ENCODE measurements around the gene KREMEN1. TPM values are rescaled to one million over a fixed set of nuclear protein-coding genes. Genes with fewer than 3 reads are reported as not detected.

Gene KREMEN1
- polyA plus RNA-seq, 1 of the 3 experiments (the other 2 are of a cell fraction): 10.0 TPM

GRCh38 chr22:29212743-29213142 lies 139.9 kb downstream of the KREMEN1 start (continued):
- TF ChIP-seq EZH2phosphoT487 (IDR thresholded peaks at IDR 0.05; ENCODE audit: borderline replicate concordance, low read depth): no peak
- no peak for TF ChIP-seq YY1 (IDR thresholded peaks at IDR 0.05; ENCODE audit: low read depth)

- no peaks in the 10 kb centered on the region; a peak in 1 of 4 replicates for H3K4me1 ChIP-seq (ENCODE audit: control insufficient read depth in 1 of 2, insufficient read depth in 2 of 2, low read depth in 1 of 2, low read length in 1 of 2)
- H4K20me1 ChIP-seq (ENCODE audit: insufficient read depth): no peaks in the 10 kb centered on the region
- no peak overlapping the region for H3K4me2 ChIP-seq
- no peak overlapping the region for H2AFZ ChIP-seq (ENCODE audit: low read depth)
- ChIA-PET POLR2A (no interaction called here), CTCF (interaction anchor here (2.5 kb wide), 1 partner anchor 32 kb away, joined by 9 read pairs; no protein-coding TSS in a partner anchor)
- 64% methylated on average over 8 of the region's 9 CpGs for WGBS (ENCODE audit: low lambda C conversion rate)
- H3K4me3 ChIP-seq (ENCODE audit: low read depth in 2 of 2, low read length in 1 of 2): no peak overlapping the region
- H3K9me3 ChIP-seq: no peaks in the 10 kb centered on the region
- H3K36me3 ChIP-seq (replicated peaks in 1 of 2; ENCODE audit: control insufficient read depth in 1 of 2, insufficient read depth in 2 of 2, low read length in 1 of 2): no peaks in the 10 kb centered on the region
- DNase-seq: peak; percentile 8
- no peaks in the 10 kb centered on the region for H3F3A ChIP-seq (replicated peaks; ENCODE audit: insufficient read depth)
- TF ChIP-seq USF1 (IDR thresholded peaks at IDR 0.05; ENCODE audit: borderline replicate concordance, low read depth): no peak
- no peak for TF ChIP-seq RFX5 (IDR thresholded peaks at IDR 0.05; ENCODE audit: low read length)
- no peak for TF ChIP-seq MAX (IDR thresholded peaks at IDR 0.05; ENCODE audit: low read depth)
- TF ChIP-seq USF2 (IDR thresholded peaks at IDR 0.05; ENCODE audit: borderline replicate concordance, low read depth, low read length): no peak
- no peak for TF ChIP-seq MXI1 (IDR thresholded peaks at IDR 0.05; ENCODE audit: low read depth, low read length)
- TF ChIP-seq CHD2 (IDR thresholded peaks at IDR 0.05; ENCODE audit: low read length, partially characterized antibody): no peak
- TF ChIP-seq FOXJ3 (CRISPR knock-in tag; IDR thresholded peaks at IDR 0.05): no peak
- TF ChIP-seq IRF3 (IDR thresholded peaks at IDR 0.05; ENCODE audit: low read depth, low read length): no peak
- H3K27ac ChIP-seq (ENCODE audit: low read depth in 2 of 2, low read length in 1 of 2): no peak overlapping the region
- no peaks in the 10 kb centered on the region for H3K9me2 ChIP-seq
- H3K79me2 ChIP-seq (ENCODE audit: insufficient read depth): no peaks in the 10 kb centered on the region
- no peak overlapping the region for H3K9ac ChIP-seq
- H3K27me3 ChIP-seq (ENCODE audit: insufficient read depth): no peaks in the 10 kb centered on the region
These were observed 140.7 kb downstream of the KREMEN1 start for GRCh38 chr22:29213493-29213892.

- TF ChIP-seq ELF1 (IDR thresholded peaks at IDR 0.05) (no peak), NFIC (IDR thresholded peaks at IDR 0.05; ENCODE audit: borderline replicate concordance) (no peak), TAF1 (IDR thresholded peaks at IDR 0.05; ENCODE audit: borderline replicate concordance, low read depth, low read length) (no peak), USF2 (IDR thresholded peaks at IDR 0.05; ENCODE audit: borderline replicate concordance, low read depth, low read length) (no peak), RFX5 (IDR thresholded peaks at IDR 0.05; ENCODE audit: low read length) (no peak), JUND (IDR thresholded peaks at IDR 0.05) (no peak), SIN3A (IDR thresholded peaks at IDR 0.05; ENCODE audit: borderline replicate concordance, low read depth, low read length) (no peak), TCF12 (IDR thresholded peaks at IDR 0.05) (no peak), MAX (IDR thresholded peaks at IDR 0.05; ENCODE audit: low read depth) (no peak), PBX3 (IDR thresholded peaks at IDR 0.05) (no peak), GATA2 (CRISPR knock-in tag; IDR thresholded peaks at IDR 0.05) (no peak), RXRA (IDR thresholded peaks at IDR 0.05; ENCODE audit: borderline replicate concordance, low read depth) (no peak), EZH2phosphoT487 (IDR thresholded peaks at IDR 0.05; ENCODE audit: borderline replicate concordance, low read depth) (no peak), EP300 (IDR thresholded peaks at IDR 0.05; ENCODE audit: borderline replicate concordance in 1 of 2, low read depth in 1 of 2, low read length in 1 of 2) (no peak), GABPA (IDR thresholded peaks at IDR 0.05; ENCODE audit: low read depth) (no peak)
- Histone ChIP-seq H3K27ac (ENCODE audit: low read depth in 2 of 2, low read length in 1 of 2) (no peak overlapping the region), H2AFZ (ENCODE audit: low read depth) (no peak overlapping the region), H3K79me2 (ENCODE audit: insufficient read depth) (no peaks in the 10 kb centered on the region), H3F3A (replicated peaks; ENCODE audit: insufficient read depth) (no peaks in the 10 kb centered on the region), H3K4me1 (ENCODE audit: control insufficient read depth in 1 of 2, insufficient read depth in 2 of 2, low read depth in 1 of 2, low read length in 1 of 2) (no peaks in the 10 kb centered on the region; a peak in 1 of 4 replicates), H4K20me1 (ENCODE audit: insufficient read depth) (no peaks in the 10 kb centered on the region), H3K27me3 (ENCODE audit: insufficient read depth) (no peaks in the 10 kb centered on the region), H3K4me2 (no peak overlapping the region), H3K36me3 (replicated peaks in 1 of 2; ENCODE audit: control insufficient read depth in 1 of 2, insufficient read depth in 2 of 2, low read length in 1 of 2) (no peaks in the 10 kb centered on the region), H3K4me3 (ENCODE audit: low read depth in 2 of 2, low read length in 1 of 2) (no peak overlapping the region), H3K9ac (no peak overlapping the region), H3K9me2 (no peaks in the 10 kb centered on the region), H3K9me3 (no peaks in the 10 kb centered on the region)
- ChIA-PET CTCF (interaction anchor here (1.4 to 2.5 kb wide), 3 partner anchors 11 to 60 kb away, joined by 3 to 9 read pairs (median 4); no protein-coding TSS in a partner anchor), POLR2A (no interaction called here)
- DNase-seq: peak; percentile 13
- 78% methylated on average over 6 of the region's 6 CpGs for whole genome bisulfite sequencing (ENCODE audit: low lambda C conversion rate)
These were observed 141.4 kb downstream of the KREMEN1 start for GRCh38 chr22:29214232-29214631.
